ENCODE results near the gene ANO7.

ANO7 gene

DNA sequence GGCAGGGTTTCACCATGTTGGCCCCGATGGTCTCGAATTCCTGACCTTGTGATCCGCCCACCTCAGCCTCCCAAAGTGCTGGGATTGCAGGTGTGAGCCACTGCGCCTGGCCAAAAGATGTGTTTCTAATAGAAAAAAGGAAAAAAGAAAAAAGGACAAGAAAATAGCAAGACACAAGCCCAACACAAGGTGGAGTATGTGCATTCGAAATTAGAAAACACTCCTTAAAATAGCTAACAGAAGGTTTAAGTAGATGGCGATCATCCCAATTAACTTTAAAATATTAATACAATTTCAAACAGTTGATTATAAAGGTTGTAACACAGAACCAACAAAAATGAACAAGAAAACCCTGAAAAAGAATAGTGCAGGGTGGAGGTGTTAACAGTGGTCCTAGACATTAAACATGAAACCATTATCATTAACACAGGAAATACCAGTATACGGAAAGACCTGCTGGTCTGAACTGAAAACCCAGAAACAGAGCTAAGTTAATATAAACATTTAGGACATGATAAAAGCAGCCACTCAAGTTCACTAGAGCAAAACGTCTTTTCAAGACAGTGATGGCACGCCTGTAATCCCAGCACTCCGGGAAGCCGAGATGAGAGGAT, 69.0 kb downstream of the ANO7 start:
- DNase-seq = no peak

DNA sequence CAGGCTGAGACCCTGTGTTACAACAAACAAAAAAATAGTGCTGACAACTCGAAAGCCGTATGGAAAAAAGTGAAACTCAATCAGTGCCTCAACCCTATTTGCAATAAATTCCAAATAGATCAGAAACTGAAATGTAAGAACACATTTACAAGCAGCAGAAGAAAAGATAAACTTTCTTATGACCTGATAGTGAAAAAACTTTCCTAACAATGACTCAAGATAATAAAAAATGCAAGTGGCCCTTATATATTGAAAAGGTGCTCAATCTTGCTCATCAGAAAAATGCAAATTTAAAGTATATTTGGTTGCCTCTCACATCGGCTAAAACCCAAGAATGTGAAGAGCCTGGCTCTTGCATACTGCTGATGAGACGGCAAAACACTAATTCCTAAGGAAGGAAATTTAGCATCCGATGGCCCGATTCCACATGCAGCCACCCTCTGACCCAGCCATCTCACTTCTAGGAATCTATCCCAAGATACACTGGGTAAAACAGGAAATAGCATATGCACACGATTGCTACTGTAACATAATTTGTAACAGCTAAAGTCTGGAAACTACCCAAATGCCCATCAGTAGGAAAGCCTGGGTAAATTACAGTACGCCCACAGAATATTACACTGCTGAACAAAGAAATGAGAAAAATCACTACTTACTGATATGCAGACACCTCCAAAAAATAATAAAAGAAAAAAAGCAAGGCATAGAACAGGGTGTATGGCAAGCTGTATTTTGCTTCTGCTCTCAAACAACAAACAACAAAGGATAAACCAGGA, 70.2 kb downstream of the ANO7 start:
- DNase-seq = no peak

DNA sequence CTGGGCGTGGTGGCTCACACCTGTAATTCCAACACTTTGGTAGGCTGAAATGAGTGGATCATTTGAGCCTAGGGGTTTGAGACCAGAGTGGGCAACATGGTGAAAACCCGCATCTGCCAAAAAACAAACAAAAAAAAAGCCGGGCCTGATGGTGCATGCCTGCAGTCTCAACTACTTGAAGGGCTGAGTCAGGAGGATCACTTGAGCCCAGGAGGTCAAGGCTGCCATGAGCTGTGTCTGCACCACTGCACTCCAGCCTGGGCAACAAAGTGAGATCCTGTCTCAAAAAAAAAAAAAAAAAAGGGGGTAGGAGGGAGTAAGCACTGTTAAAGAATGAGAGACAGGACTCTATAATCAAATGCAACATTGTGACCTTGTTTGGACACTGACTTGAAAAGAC, 72.4 kb downstream of the ANO7 start:
- no peak for DNase-seq

DNA sequence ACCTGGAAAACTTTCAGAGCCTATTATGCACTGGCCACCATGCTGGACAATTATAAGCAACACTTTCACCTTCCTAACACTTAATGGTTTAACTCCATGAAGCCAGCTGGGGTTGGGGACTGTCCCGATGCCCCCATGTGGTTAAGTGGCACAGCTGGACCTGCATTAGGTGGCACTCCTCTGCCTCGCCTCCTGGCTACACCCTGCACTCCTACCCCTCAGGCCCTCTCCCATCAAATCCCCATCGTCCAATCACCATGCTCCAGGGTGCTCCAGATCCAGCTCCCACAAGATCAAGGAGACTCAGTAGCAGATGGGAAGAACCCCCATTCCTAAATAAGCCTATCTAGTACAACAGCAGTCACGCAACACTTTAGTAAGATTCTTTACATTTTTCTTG, 73.2 kb downstream of the ANO7 start:
- DNase-seq = no peak

DNA sequence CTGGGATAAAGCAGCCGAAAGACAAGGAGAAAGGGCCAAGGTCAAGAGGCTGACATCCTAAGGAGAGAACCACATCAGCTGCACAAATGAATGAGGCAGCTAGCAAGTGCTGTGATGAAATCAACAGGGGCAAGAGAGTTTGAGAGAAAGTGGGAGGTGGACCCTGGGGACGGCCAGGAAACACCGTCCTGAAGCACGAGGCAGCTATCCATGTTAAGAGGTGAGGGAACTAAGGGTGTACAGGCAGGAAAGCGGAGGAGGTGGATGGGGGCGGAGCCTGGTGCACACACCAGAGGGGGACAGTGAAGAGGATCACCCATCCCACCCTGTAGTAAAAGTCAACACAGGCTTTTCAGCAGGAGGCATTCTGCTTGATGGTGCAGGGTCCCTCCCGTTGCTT, 74.6 kb downstream of the ANO7 start:
- no peak for DNase-seq

DNA sequence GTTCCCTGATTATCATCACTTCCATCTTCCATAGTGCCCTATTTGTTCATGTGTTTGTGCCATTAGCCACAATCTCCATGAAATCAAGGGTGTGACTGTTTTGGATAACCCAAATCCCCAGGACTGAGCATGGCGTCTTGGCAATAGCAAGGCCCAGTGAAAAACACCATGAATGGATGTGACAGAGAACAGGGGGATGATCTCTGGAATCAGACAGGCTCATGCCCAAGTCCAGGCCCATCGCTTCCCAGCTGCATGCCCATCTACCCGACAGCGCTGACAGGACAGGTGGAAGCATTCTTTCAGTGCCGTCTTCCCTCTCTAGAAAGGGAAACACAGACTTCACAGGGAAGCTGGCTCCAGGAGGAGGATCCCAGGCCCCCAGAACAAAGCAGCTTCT, 77.0 kb downstream of the ANO7 start:
- no peak for DNase-seq

DNA sequence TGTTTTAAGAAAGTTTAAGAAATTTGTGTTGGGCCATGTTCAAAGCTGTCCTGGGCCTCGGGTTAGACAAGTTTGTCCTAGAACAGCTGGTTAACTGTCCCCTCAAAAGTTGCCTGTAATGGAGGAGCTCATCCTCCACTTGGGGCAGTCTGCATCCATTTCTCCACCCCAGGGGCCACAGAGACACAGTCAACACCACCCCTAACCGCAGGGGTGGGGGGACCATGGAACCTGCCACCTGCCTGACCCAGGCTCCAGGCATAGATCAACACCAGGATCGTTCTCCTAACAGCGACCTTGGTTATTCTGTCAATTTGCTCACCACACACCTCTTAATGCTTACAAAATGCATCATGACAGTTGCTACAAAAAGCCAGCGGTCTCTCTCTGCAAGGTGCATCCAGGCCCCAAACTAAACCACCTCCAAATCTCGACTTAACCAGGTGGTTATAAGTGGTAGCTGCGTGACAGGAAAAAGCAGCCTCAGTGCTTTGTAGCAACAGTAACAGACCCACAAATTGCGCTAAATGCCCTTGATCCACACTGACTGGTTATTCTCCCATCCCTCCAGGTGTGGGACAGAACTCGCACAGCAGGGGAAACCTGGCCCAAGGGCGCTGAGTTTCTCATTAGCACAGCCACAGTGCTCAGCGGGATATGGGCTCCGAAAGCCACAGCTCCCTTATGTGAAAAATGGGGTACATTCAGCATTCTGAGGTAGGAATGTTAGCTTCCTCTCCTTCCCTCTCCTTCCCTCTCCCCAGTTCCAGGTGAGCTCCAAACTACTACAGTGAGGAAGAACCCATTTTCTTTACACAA, 79.0 kb downstream of the ANO7 start:
- no peak for DNase-seq

DNA sequence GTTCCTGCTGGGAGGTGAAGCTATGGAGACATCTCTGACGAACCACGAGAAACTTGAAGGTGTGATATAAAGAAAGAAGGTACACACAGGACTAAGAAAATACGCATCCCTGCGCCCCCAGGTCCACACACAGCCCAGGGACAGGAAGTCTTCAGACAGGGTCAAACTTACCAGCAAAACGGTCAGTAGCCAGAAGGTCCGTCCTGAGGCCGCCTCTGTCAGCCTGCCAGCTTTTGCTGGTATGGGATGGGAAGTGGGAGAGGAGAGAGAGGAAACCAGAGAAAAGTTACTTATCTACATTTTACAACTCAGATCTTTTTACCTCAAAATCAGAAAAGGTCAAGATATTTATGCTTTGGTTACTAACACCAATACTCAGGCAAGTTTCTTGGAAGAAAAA, 79.8 kb downstream of the ANO7 start:
- DNase-seq = no peak

DNA sequence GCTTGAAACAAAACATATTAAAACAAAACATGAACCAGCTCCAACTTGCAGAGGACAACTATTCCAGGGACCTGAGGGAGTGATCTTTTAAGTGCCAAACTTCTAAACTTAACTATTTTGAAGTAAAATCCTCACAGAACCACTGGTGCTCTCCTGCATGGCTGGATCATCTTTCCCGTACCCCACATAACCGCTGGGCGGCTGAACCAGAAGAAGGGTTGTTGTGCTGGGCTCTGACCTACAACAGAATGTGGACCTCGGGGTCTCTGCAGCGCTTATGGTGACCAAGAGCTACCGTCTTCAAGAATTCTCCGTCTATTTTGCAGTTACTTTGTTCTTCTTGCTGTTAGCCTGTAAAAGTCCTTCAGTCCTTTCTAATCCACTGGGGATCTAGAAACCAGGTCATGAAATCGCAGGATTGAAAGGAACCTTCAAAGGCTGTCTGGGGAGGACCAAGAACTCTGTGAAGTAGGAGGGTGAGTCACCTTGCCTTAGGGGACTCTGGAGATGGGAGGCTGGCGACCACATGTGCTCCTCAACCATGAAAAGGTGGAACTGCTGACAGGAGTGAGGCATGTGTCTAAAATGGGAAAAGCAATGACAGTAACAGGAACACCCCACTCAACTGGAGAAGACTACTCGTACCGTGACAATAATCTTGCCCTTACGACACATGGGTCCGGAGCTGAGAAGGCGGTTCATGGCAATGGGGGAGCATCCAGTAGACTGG, 80.4 kb downstream of the ANO7 start:
- peak; percentile 41 for DNase-seq

DNA sequence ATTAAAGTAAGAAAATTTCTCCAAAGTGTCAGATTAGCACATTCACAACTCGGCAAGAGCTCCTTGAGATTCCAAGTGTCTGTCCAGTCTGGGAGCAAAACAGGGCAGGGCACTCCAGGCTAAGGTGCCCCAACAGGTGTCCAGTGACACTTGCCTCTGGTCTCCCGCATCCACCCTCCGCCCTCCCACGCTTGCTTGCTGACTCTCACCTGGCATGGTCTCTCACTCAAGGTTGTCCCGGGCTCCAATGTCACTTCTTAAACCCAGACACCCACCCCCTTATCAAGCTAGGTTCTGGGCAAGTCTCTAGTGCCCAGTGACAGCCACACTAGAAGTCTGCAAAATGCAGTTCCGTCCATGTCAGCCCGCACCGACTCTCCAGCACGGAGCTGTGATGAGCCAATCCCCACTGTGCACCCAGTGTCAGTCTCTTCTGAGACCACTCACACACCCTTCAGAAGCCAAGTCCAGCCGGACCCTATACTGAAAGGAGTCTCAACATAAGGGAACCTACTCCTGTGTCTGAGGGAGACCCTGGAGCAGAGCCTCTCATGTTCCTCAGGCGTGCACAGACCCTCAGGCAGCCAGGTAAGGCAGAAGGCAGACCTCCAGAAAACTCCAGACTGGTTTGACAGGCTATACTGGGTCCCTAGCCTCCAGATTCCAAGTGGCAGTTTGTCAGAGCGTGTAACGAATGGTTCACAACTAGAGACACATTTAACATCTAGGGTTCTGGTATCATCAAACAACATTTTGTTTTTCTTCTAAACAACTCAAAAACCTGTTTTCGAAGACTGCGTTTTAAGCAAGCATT, 81.4 kb downstream of the ANO7 start:
- no peak for DNase-seq

DNA sequence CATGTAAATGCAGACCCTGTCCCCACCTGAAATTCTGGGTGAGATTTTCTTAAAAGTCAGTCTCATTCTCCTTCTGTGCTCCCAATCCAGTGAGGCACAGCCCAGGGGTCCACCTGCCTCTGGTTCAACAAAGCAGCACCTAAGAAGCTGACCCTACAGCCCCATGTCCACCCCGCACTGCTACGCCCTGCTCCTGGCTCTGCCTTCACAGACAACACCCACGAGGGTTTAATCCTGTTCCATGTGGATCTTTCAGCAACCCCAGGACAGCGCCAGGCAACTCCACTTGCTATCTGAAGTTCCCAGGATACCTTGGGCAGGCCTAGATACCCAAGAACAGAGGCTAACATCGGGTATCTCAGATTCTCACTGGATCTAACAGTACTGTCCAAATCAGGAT, 82.1 kb downstream of the ANO7 start:
- no peak for DNase-seq

DNA sequence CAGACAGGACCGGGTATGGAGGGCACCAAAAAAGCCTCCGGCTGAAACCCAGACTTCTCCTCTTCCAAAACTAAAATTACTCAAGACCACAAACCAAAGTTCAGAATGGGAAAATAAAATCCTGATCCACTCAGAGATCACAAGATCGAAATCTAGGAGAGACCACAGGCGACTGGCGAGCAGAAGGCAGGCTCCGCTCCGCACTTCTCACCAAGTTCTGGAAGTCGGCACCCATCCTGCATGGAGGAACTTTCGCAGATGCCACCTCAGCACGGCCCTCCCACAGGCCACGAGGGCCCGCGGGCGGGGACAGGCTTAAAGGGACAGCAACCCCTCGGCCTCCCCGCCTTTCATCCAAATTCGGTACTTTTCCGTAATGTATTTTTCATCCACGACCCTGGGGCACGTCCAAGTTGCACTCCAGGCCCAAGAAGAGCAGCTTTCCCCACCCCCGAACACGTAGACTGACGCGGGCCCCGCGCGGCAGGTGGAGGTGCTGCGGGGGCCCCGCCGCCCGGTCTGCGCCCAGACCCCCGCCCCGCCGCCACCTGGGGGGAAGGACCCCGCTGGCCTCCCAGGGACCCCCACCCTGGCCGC, 83.3 kb downstream of the ANO7 start:
- DNase-seq = peak; percentile 76

DNA sequence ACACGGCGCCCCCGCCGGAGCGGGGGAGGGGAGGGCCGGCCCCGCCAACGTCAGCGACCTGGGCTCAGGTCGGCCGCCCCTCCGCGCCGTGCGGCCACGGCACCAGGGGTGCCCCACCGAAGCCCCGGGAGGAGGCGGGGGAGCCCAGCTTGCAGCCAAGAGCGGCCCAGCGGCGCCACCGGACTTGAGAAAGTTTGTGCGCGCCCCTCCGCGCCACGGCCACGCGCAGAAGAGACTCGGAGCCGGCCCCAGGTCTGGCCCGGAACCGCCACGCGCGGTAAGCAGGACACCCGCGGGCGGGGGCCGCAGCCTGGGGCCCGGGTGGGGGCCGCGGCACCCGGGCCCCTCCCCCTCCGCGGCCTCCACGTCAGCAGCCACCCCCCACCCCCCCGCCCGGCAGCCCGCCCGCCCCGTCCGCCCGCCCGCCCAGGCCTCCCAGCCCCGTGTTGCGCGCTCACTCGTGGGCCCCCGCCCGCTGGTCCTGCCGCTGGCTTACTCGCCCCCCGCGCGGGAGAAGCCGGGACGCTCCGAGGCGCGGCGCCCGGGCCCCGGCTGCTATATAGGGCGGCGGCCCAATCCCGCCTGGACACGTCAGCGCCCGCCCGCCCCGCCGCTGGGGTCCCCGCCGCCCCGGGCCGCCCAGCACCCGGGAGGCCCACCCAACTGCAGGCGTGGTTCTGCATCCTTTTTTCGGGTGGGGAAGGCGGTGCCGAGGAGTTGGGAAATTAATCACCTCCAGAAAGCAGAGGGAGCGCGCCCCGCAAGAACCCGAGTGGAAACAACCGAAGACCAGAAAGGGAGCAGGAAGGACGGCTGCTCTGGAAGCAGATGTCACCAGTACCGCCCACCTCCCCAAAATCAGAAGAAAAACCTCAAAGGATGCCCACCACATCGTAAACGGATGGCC, 84.1 kb downstream of the ANO7 start:
- peak; percentile 78 for DNase-seq

DNA sequence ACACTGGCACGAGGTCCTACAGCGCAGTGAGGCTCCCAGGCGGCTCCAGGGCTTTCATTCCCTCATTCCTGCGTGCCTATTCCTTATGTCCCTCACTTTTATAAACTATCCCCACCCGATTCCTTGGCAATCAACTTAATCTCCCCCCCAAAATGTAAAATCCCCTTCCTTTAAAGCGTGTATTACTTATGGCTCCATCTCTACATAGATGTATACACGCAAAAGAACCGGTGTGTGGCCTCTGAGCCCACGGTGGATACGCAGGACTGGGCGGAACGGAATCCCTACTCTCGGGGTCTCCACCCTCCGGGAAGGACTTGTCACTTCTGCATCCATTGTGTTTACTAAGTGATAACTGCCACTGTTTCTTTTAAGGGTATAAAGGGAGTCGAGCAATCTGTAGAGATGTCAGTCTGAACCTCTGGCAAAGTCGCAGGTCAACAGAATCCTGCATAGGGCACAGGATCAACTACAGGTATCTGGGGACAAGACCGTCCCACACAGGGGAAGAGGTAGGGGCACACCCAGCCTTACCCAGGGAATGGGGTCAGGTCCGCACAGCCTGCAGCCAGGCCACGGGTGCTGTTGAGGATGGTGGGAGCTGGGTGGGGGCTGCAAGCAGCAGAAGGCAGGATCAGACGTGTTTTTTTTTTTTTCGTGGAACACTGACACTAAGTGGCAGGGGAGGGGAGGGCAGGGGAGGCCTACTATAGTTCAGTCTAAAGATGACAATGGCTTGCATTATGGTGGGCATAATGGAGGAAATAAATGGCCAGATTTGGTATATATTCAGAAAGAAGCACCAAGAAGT, 84.9 kb downstream of the ANO7 start:
- DNase-seq = no peak

DNA sequence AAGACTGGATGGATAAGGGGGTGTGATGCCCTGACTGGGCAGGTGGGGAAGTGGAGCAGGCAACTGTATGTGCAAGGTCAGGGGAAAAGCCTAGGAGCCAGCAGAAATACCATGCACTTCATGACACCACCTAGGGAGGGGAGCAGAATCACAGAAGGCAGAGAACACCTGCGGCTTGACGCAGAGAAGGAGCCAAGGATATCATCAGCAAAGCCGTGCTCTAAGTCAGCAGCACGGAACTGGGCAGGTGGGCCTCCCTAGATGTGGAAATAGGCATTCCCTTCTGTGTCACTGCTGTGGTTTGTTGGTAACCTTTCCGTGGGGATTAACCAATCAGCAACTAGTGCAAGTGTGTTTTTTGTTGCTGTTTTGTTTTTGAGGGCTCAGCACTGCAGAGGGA, 85.7 kb downstream of the ANO7 start:
- DNase-seq = no peak

Data from fibroblast of upper back skin (primary cell).